IPS-NIHi7 (cell line): ENCODE measurements around the gene GRM4.
"Not testable (repeated sequence)": the region's sequence is repeated elsewhere in the genome, so short reads cannot be mapped to it uniquely, and the experiment has no call there.

Source experiments
- DNase-seq: peaks from one replicate; pipeline ENCODE4 v3.0.0; 2012; ENCODE audit warnings: mixed read lengths; ENCODE audit errors: extremely low spot score

GRM4 gene

GRCh38 chr6:34045771-34046170 lies 100.1 kb downstream of the GRM4 start:
- DNase-seq = no peak

- DNase-seq = no peak
Observed at GRCh38 chr6:34044945-34045595, 100.8 kb downstream of the GRM4 start.

GRCh38 chr6:34043359-34043758 lies 102.5 kb downstream of the GRM4 start:
- DNase-seq = no peak

GRCh38 chr6:34041998-34042397 lies 103.9 kb downstream of the GRM4 start:
- not testable (repeated sequence) for DNase-seq

GRCh38 chr6:34041385-34041784 lies 104.5 kb downstream of the GRM4 start:
- no peak for DNase-seq

- DNase-seq = no peak
Observed at GRCh38 chr6:34039943-34040342, 105.9 kb downstream of the GRM4 start.

GRCh38 chr6:34037151-34037550 lies 108.7 kb downstream of the GRM4 start:
- no peak for DNase-seq

GRCh38 chr6:34036357-34037069 lies 109.4 kb downstream of the GRM4 start:
- DNase-seq = no peak

GRCh38 chr6:34035704-34036356 lies 110.1 kb downstream of the GRM4 start:
- DNase-seq = no peak

- DNase-seq = no peak
Observed at GRCh38 chr6:34035161-34035560, 110.7 kb downstream of the GRM4 start.

- DNase-seq = no peak
Observed at GRCh38 chr6:34032856-34033255, 113.0 kb downstream of the GRM4 start.

- DNase-seq = no peak
Observed at GRCh38 chr6:34031625-34032383, 114.1 kb downstream of the GRM4 start.

- no peak for DNase-seq
Observed at GRCh38 chr6:34030831-34031624, 114.9 kb downstream of the GRM4 start.

GRCh38 chr6:34029489-34030280 lies 116.2 kb downstream of the GRM4 start:
- DNase-seq = no peak

GRCh38 chr6:34028691-34029360 lies 117.1 kb downstream of the GRM4 start:
- DNase-seq = no peak

- no peak for DNase-seq
Observed at GRCh38 chr6:34027939-34028441, 117.9 kb downstream of the GRM4 start.

GRCh38 chr6:34027445-34027936 lies 118.4 kb downstream of the GRM4 start:
- DNase-seq = peak; percentile 90

GRCh38 chr6:34025861-34026260 lies 120.0 kb downstream of the GRM4 start:
- no peak for DNase-seq

GRCh38 chr6:34025112-34025807 lies 120.6 kb downstream of the GRM4 start:
- DNase-seq = no peak
